Ascending aorta (tissue), 2 donors: ENCODE results near the gene WASHC4. TPM values are rescaled to one million over a fixed set of nuclear protein-coding genes. Genes with fewer than 3 reads are reported as not detected.

Experiments
- DNase-seq, 2 donors: peaks; one replicate each; pipeline ENCODE4 v3.0.0-alpha.2; 2019; ENCODE audit warnings: low spot score in 2 of 2
- H3K27ac ChIP-seq, 2 donors: fragments of 200-600 bp; sonication (generic); one replicate each; pipeline ENCODE4 v1.5.1; 2016 to 2017; ENCODE audit warnings: mild to moderate bottlenecking in 1 of 2
- H3K27me3 ChIP-seq: fragments of 200-600 bp; sonication (generic); one replicate; pipeline ENCODE4 v1.5.1; 2017
- H3K36me3 ChIP-seq, 2 donors: fragments of 200-600 bp; sonication (generic); one replicate each; pipeline ENCODE4 v1.5.1; 2016
- H3K4me1 ChIP-seq, 2 donors: fragments of 200-600 bp; sonication (generic); one replicate each; pipeline ENCODE4 v1.5.1; 2016 to 2017; ENCODE audit warnings: mild to moderate bottlenecking in 1 of 2
- H3K4me3 ChIP-seq, 2 donors: fragments of 200-600 bp; sonication (generic); one replicate each; pipeline ENCODE4 v1.5.1; 2016 to 2017; ENCODE audit warnings: mild to moderate bottlenecking in 1 of 2
- H3K9me3 ChIP-seq, 2 donors: fragments of 200-600 bp; sonication (generic); one replicate each; pipeline ENCODE4 v1.5.1; 2016
- CTCF ChIP-seq, 3 experiments: fragments of 200-600 bp in 2 of 3; fragments of 450-650 bp in 1 of 3; sonication (generic) in 2 of 3; IDR thresholded peaks; one replicate each; pipeline ENCODE4 v1.5.1; 2016 to 2019; ENCODE audit warnings: antibody characterized with exemption in 3 of 3, mild to moderate bottlenecking in 1 of 3, moderate library complexity in 1 of 3
- intact Hi-C: fragments of 100-400 bp; cut with DNase I; formaldehyde crosslinking; loops from one replicate; pipeline ENCODE4 v1.15.1; 2023
- total RNA-seq: library from RNA; depleted of rRNA; stranded (reverse); fragments of >200 nt; gene quantifications from one replicate; pipeline ENCODE4 v1.1.0, GENCODE V29; 2016

Gene WASHC4
- total RNA-seq, 1 donor from 2014 or later: 22.8 TPM

GRCh38 chr12:105069936-105070702 is 37.4 kb upstream of the WASHC4 start:
- H3K4me1 ChIP-seq: no peaks in the 10 kb centered on the region
- H3K27ac ChIP-seq: no peak overlapping the region
- peaks cover 16 to 42% of the 10 kb centered on the region in 2 donors for H3K36me3 ChIP-seq
- no peaks in the 10 kb centered on the region for H3K27me3 ChIP-seq
- no peak for DNase-seq
- intact Hi-C loops: no loop called here
- H3K4me3 ChIP-seq: no peak overlapping the region
- TF ChIP-seq CTCF (IDR thresholded peaks at IDR 0.05): no peak
- no peaks in the 10 kb centered on the region for H3K9me3 ChIP-seq

GRCh38 chr12:105071981-105072380 is 35.5 kb upstream of the WASHC4 start:
- TF ChIP-seq CTCF (IDR thresholded peaks at IDR 0.05): no peak
- DNase-seq: no peak
- Histone ChIP-seq H3K4me3 (no peak overlapping the region), H3K36me3 (peaks cover 7 to 26% of the 10 kb centered on the region in 2 donors), H3K27me3 (no peaks in the 10 kb centered on the region), H3K27ac (no peak overlapping the region), H3K9me3 (no peaks in the 10 kb centered on the region), H3K4me1 (peaks cover 0 to 4% of the 10 kb centered on the region in 2 donors)
- intact Hi-C loops: no loop called here

- no peak for TF ChIP-seq CTCF (IDR thresholded peaks at IDR 0.05)
- intact Hi-C loops: no loop called here
- H3K4me3 ChIP-seq: no peak overlapping the region
- H3K36me3 ChIP-seq: peaks cover 3 to 26% of the 10 kb centered on the region in 2 donors
- no peaks in the 10 kb centered on the region for H3K9me3 ChIP-seq
- no peaks in the 10 kb centered on the region for H3K27me3 ChIP-seq
- no peak overlapping the region for H3K27ac ChIP-seq
- no peak for DNase-seq
- peaks cover 0 to 8% of the 10 kb centered on the region in 2 donors for H3K4me1 ChIP-seq
These were observed 34.5 kb upstream of the WASHC4 start for GRCh38 chr12:105072888-105073488.

- intact Hi-C loops: no loop called here
- no peak overlapping the region for H3K4me3 ChIP-seq
These were observed 31.4 kb upstream of the WASHC4 start for GRCh38 chr12:105076098-105076497.

GRCh38 chr12:105076913-105077312 is 30.6 kb upstream of the WASHC4 start:
- DNase-seq: no peak
- no peaks in the 10 kb centered on the region for H3K9me3 ChIP-seq
- peaks cover 0 to 9% of the 10 kb centered on the region in 2 donors for H3K4me1 ChIP-seq
- TF ChIP-seq CTCF (IDR thresholded peaks at IDR 0.05): no peak
- no peaks in the 10 kb centered on the region for H3K27me3 ChIP-seq
- H3K4me3 ChIP-seq: peak overlapping the region in 1 of 2 donors; percentile 43
- no peaks in the 10 kb centered on the region for H3K36me3 ChIP-seq
- intact Hi-C loops: no loop called here
- peak overlapping the region; percentile 43 to 58 for H3K27ac ChIP-seq

More at GRCh38 chr12:105076098-105076497, 31.4 kb upstream of the WASHC4 start:
- no peak overlapping the region for H3K27ac ChIP-seq
- no peaks in the 10 kb centered on the region for H3K9me3 ChIP-seq
- H3K27me3 ChIP-seq: no peaks in the 10 kb centered on the region
- peaks cover 0 to 9% of the 10 kb centered on the region in 2 donors for H3K4me1 ChIP-seq
- no peak for DNase-seq
- TF ChIP-seq CTCF (IDR thresholded peaks at IDR 0.05): no peak
- peaks cover 0 to 2% of the 10 kb centered on the region in 2 donors for H3K36me3 ChIP-seq
